HCEC 1CT (cell line): Measurements from ENCODE around the gene RGS2.

Source experiments
- DNase-seq: peaks from one replicate; pipeline ENCODE4 v3.0.0-alpha.2; 2017

The RGS2 gene

GRCh38 chr1:192797143-192797542 lies 11.7 kb upstream of the RGS2 start:
- DNase-seq = no peak

DNA sequence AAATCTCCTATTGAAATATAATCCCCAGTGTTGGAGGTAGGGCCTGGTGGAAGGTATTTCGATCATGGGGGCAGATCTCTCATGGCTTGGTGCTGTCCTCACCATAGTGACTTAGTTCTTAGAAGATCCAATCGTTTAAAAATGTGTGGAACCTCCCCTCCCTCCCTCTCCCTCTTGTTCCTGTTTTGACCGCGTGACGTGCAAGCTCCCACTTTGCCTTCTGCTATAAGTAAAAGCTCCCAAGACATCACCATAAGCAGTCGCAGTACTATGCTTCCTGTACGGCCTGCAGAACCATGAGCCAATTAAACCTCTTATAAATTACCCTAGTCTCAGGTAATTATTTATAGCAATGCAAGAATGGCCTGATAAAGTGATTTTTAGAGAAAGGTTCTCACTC lies 10.9 kb upstream of the RGS2 start:
- no peak for DNase-seq

DNA sequence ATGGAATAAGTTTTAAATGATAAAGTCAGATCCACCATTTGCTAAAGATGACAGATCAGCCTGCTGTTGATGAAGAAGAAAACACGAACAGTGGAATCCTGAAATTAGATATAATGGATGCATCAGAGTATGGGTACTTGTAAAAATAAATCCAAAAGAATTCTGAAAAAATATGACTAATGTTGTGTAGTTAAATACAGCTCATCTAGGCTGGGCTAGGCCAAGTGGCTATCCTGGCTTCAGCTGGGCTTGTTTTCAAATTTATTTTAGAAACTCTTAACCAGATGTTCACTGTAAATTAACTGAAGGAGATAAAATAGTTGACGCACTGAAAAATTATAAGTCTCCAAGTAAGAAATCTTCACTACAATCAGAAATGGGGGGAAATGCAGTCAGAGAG lies 7.4 kb upstream of the RGS2 start:
- peak; percentile 60 for DNase-seq

GRCh38 chr1:192802406-192802805 lies 6.4 kb upstream of the RGS2 start:
- DNase-seq = no peak

- no peak for DNase-seq
Measured at GRCh38 chr1:192803501-192803900, 5.3 kb upstream of the RGS2 start.

DNA sequence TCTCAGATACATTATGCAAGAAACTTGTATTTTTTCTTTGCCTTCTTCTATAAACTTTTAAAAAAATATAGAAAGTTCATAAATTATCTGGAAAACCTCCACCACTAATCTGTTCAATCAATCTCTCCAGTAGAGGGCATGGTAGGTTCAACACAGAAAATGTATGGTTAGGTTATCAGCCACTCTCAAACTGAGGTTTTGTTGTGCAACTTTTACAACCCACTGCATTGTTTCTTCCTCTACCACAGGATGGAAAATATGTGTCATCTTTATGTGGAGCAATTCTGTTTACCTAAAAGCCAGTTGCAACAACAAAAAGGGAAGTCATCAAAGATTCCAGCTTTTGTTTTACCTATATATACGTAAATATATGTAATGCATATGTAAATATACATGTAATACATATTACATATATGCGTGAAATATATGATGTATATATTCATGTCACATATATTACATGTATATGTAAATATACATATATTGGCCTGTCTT lies 3.0 kb upstream of the RGS2 start:
- DNase-seq = peak; percentile 93

GRCh38 chr1:192807211-192808162 lies 1.4 kb upstream of the RGS2 start:
- DNase-seq = peak; percentile 68

DNA sequence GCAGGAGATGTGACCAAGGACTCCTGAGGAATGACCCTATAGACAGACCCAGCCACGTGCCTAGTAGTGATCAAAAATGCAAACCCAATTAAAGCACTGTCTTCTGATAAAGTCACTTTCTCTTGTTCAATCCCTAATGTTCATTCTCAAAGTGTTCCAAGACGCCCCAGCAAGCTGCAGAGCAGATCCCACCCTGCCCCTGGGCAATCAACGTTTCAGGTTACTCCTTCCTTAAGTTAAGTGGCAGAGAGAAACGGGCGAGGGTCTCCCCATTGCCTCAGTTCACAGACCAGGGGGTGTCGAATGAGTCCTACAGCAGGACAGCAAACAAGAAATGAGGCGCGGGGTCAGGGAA lies 699 bp upstream of the RGS2 start:
- no peak for DNase-seq

GRCh38 chr1:192809307-192810252 lies 741 bp downstream of the RGS2 start:
- peak; percentile 64 for DNase-seq

DNA sequence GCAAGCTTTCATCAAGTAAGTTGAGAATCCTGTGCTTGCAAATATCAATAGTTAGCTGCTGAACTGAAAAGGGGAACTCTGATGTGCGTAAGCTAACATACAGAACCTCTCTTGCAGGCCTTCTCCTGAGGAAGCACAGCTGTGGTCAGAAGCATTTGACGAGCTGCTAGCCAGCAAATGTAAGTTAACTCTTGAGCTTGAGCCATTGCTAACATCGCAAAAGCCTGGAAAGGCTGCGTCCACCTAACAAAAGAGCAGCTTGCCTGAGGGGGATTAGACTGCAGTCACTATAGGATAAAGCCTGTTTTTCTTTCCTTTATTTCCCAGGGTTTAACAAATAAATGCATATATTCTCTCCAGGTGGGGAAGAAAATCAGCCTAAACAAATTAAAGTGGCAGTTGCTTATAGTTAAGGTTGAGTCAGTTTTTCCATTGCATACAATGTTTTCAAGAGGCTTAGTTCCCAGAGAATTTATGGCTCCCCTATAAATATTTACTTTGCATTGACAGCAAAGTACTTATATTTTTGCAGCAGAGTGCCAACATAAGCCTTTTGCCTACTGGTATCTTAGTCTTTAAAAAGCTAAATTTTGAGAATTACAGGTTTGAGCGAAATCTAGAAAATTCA lies 1.5 kb downstream of the RGS2 start:
- peak; percentile 20 for DNase-seq

DNA sequence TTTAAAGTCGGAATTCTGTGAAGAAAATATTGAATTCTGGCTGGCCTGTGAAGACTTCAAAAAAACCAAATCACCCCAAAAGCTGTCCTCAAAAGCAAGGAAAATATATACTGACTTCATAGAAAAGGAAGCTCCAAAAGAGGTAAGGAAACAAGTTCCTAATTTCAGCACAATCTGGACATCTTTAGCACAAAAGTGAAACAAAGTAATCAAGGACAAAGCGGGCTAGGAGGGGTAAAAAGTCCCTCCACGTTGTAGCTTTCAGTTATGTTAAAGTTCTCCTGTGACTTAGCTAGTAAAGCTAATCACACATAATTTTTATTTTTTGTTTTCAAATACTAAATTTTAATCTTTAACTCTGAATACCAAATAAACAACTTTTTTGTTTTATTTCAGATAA lies 2.2 kb downstream of the RGS2 start:
- no peak for DNase-seq

DNA sequence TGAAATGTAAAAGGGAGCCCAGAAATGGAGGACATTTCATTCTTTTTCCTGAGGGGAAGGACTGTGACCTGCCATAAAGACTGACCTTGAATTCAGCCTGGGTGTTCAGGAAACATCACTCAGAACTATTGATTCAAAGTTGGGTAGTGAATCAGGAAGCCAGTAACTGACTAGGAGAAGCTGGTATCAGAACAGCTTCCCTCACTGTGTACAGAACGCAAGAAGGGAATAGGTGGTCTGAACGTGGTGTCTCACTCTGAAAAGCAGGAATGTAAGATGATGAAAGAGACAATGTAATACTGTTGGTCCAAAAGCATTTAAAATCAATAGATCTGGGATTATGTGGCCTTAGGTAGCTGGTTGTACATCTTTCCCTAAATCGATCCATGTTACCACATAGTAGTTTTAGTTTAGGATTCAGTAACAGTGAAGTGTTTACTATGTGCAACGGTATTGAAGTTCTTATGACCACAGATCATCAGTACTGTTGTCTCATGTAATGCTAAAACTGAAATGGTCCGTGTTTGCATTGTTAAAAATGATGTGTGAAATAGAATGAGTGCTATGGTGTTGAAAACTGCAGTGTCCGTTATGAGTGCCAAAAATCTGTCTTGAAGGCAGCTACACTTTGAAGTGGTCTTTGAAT lies 2.9 kb downstream of the RGS2 start:
- no peak for DNase-seq

DNA sequence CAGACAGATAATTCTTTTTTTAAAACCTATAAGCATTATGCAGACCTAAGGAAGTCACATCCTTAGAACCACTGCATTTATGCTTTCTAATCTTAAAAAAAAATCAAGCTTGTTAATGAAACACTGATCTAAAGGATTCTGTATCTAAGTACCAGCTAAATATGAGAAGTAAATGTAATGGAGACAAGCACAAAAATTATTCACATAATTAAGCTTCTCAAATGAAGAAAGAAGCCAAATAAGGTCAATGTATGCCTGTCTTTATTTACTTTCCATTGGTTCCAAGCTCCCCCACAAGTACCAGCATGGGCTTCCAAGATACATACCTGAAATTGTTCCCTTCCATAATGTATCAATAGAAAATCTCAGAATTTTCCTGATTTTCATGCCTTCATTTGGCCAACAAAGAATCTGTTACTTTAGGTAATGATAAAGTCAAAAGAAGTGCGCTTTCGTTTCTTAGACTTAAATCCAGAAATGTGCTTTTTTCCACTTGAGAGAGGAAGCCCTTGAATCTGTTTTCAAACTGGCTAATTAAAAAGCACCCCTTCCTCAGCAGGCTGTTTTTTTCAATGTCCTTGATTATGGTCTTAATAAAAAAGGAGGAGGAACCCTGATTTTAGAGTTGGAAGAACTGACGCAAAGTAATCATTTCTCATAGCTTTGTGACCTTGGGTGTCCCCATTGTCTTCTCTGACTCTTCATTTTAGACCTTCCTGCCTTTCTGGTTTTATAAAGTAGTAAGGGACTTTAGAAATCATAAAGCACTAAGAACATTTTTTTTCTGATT lies 3.8 kb downstream of the RGS2 start:
- DNase-seq = no peak

DNA sequence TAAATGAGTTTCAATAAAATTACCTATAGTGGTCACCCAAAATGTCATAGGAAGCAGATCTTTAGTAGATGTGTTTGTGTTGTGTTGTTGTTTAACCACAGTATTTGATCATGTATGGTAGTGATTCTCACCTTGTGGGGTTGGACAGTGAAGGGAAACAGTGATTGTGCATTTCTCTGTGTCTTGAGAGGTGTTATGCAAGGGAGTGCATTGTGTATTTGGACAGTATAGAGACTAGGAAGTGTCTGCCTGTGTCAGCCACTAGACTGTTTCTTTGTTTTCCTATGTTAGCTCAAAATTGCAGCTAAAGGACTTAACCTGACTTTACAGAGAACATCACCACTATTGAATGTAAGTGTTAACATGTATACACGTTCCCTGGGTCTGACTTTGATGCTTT lies 6.0 kb downstream of the RGS2 start:
- DNase-seq = no peak

GRCh38 chr1:192817246-192817645 lies 8.4 kb downstream of the RGS2 start:
- DNase-seq = no peak

DNA sequence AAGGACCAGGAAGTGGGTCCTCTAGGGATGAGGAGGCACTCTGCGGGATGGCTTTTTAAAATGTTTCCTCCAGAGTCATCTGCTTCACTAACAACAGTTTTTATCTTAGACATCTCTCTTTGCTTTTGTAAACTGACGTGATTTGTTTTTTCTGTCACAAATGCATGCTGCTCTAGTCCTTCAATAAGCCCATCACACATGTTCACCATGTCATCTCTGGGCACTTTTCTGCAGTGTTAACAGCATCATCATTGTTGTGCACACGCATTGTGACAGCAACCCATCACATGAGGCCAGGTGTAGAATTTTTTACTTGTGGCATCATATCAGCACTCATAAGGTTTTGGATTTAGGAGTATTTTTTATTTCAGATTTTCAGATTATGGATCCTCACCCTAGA lies 12.5 kb downstream of the RGS2 start:
- no peak for DNase-seq

DNA sequence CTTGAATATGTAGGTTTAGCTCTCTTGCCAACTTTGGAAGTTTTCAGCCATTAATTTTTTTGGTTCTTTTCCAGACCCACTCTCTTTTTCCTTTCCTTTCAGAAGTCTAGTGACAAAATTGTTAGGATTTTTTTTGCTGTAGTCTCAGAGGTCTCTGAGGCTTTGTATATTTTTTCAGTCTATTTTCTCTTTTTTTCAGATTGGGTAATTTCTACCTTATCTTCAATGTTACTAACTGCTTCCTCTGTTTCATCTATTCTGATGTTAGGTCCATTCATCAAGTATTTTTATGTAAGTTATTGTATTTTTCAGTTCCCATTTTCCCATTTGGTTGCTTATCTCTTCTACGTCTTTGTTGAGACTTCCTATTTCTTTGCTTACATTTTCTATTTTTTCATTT lies 15.7 kb downstream of the RGS2 start:
- no peak for DNase-seq

GRCh38 chr1:192826791-192827546 lies 18.1 kb downstream of the RGS2 start:
- no peak for DNase-seq

DNA sequence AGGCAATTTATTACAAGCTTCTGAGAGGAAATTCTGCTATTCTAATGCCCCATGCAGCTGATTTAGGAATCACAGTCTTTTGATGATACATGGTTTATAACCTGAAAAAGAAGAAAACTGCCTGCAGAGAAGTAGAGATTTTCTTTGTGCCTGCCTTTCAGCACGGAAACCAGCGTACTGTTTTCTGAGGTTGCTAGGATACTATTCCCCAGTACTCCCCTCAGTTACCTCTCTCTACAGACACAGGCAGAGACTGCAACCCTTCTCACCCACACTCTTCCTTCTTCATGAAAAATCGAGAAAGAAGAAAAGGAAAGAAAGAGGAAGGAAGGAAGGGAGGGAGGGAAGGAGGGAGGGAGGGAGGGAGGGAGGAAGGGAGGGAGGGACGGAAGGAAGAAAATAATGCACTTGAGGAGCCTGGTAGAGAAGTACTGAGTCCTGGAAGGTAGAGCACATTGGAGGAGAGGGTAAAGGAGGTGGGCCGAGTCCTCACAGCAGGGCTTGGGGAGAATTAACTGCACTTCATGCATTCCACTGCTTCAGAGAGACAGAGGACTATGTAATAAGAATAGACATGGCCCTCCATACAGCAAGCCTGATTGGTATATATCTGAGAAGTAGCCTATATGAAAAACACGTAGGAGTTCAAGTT lies 21.9 kb downstream of the RGS2 start:
- no peak for DNase-seq

GRCh38 chr1:192831706-192832355 lies 23.0 kb downstream of the RGS2 start:
- DNase-seq = no peak
